Brain microvascular endothelial cell (primary cell): ENCODE results near the gene ATP13A4.

ENCODE experiments used
- DNase-seq: peaks from one replicate; pipeline ENCODE4 v3.0.0-alpha.2; 2020
- H3K27ac ChIP-seq: fragments of 250-450 bp; sonication (Bioruptor Pico); 2 replicates; pipeline ENCODE4 v1.5.1; 2020; ENCODE audit warnings: mild to moderate bottlenecking, moderate library complexity
- H3K27me3 ChIP-seq: fragments of 250-450 bp; sonication (Bioruptor Pico); replicated peaks from 2 replicates; pipeline ENCODE4 v1.5.1; 2020; ENCODE audit warnings: mild to moderate bottlenecking
- H3K36me3 ChIP-seq: fragments of 250-450 bp; sonication (Bioruptor Pico); replicated peaks from 2 replicates; pipeline ENCODE4 v1.5.1; 2020; ENCODE audit warnings: mild to moderate bottlenecking
- H3K4me3 ChIP-seq: 2 replicates; pipeline ENCODE4 v1.5.1; 2011; ENCODE audit warnings: low read depth, mild to moderate bottlenecking, control low read depth, low read length, moderate library complexity
- CTCF ChIP-seq: IDR thresholded peaks from 2 replicates; pipeline ENCODE4 v1.5.1; 2011; ENCODE audit warnings: low read depth, mild to moderate bottlenecking, moderate library complexity, low read length, control low read depth, inconsistent platforms; ENCODE audit errors: missing control alignments
- in situ Hi-C: cut with HindIII; loops from 2 replicates; pipeline ENCODE4 v1.10.0; 2017; ENCODE audit warnings: low sequenced_read_pairs, low pct_ligation_motif_present

Gene ATP13A4

GRCh38 chr3:193594946-193595689, 40.4 kb upstream of the ATP13A4 start:
- peak; percentile 18 for DNase-seq
- H3K4me3 ChIP-seq, result no peak overlapping the region
- no peak overlapping the region for H3K27ac ChIP-seq
- peaks cover 7% of the 10 kb centered on the region for H3K36me3 ChIP-seq
- TF ChIP-seq CTCF, result no peak
- no peaks in the 10 kb centered on the region for H3K27me3 ChIP-seq
- in situ Hi-C loops, result loop anchor here (25.0 kb wide), 1 partner anchor 783 kb away; no protein-coding TSS in a partner anchor

DNA sequence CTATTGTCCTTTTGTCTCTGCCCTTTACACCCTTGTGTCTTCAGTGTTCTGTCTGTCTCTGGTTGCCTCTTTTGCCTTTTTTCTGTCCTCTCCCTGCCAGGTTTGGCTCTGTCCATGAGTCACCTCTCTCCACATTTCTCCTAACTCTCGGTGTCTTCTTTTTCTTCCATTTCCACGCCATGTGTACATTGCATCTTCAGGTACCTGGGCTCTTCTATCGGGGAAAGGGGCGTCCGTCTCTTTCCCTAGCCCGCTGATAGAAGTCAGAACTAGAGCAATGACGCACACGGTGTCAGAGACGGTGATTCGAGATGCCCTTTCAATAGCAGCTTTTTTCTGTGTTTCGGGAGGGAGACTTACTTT, 39.0 kb upstream of the ATP13A4 start:
- in situ Hi-C loops, result loop anchor here (25.0 kb wide), 1 partner anchor 781 kb away; no protein-coding TSS in a partner anchor
- Histone ChIP-seq H3K36me3 (peaks cover 7% of the 10 kb centered on the region), H3K4me3 (peak overlapping the region; percentile 92), H3K27me3 (no peaks in the 10 kb centered on the region), H3K27ac (peak overlapping the region; percentile 87)
- peak; percentile 11 for DNase-seq
- TF ChIP-seq CTCF, result no peak

GRCh38 chr3:193592841-193593667, 38.4 kb upstream of the ATP13A4 start, which contains the start of gene OPA1:
Gene OPA1 (plus strand): TSS chr3:193593208. CDS start chr3:193593378, 170 bp downstream.
- in situ Hi-C loops, result loop anchor here (25.0 kb wide), 1 partner anchor 781 kb away; no protein-coding TSS in a partner anchor
- peak; percentile 97 for DNase-seq
- H3K4me3 ChIP-seq, result peak within 1 kb of the TSS; percentile 92

GRCh38 chr3:193590088-193590856, 35.6 kb upstream of the ATP13A4 start:
- Histone ChIP-seq H3K4me3 (no peak overlapping the region), H3K27ac (peak overlapping the region; percentile 69), H3K27me3 (no peaks in the 10 kb centered on the region), H3K36me3 (no peaks in the 10 kb centered on the region)
- peak; percentile 92 for DNase-seq
- in situ Hi-C loops, result loop anchor here (25.0 kb wide), 1 partner anchor 778 kb away; no protein-coding TSS in a partner anchor
- TF ChIP-seq CTCF, result no peak

More at GRCh38 chr3:193592841-193593667, 38.4 kb upstream of the ATP13A4 start, which contains the start of gene OPA1:
- Histone ChIP-seq H3K27ac (peak within 1 kb of the TSS; percentile 87), H3K36me3 (peaks cover 7% of the 10 kb centered on the region), H3K27me3 (no peaks in the 10 kb centered on the region)
- peak; percentile 38 for TF ChIP-seq CTCF

DNA sequence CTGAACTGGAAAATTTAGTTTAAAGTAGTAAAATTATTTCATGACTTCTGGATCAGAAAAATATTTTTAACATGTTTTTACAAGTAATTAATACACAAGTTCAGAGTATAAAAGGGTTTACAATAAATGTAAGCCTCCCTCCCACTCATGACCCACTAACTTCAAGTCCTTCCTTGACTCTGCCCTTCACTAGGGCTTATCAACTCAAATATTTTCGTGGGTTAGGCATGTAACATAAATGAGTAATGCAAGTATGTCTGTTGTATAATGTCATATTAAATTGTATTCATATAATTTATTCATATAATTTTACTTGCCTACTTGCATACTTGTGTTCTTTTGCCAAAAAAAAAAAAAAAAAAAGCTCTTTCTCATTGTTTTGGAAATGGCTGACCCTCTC, 34.9 kb upstream of the ATP13A4 start:
- Histone ChIP-seq H3K27me3 (no peaks in the 10 kb centered on the region), H3K27ac (no peak overlapping the region), H3K36me3 (no peaks in the 10 kb centered on the region), H3K4me3 (no peak overlapping the region)
- DNase-seq, result peak; percentile 16
- TF ChIP-seq CTCF, result no peak
- in situ Hi-C loops, result loop anchor here (25.0 kb wide), 1 partner anchor 777 kb away; no protein-coding TSS in a partner anchor
